DOHH2 (cell line): ENCODE results near the gene USF2.

Source experiments
- EZH2phosphoT487 ChIP-seq: fragments of 200-600 bp; sonication (generic); IDR thresholded peaks from 2 replicates; pipeline ENCODE4 v1.6.1; 2017; ENCODE audit warnings: borderline replicate concordance, mild to moderate bottlenecking, antibody characterized with exemption, low read length, moderate library complexity, mixed read lengths
- TF ChIP-seq, protein P1 (sequence below): fragments of 200-600 bp; sonication (generic); IDR thresholded peaks from one replicate; pipeline ENCODE4 v1.5.1; 2014; ENCODE audit warnings: antibody characterized with exemption, mild to moderate bottlenecking, low read depth, low read length; ENCODE audit not compliant: poor library complexity, severe bottlenecking

DNA sequence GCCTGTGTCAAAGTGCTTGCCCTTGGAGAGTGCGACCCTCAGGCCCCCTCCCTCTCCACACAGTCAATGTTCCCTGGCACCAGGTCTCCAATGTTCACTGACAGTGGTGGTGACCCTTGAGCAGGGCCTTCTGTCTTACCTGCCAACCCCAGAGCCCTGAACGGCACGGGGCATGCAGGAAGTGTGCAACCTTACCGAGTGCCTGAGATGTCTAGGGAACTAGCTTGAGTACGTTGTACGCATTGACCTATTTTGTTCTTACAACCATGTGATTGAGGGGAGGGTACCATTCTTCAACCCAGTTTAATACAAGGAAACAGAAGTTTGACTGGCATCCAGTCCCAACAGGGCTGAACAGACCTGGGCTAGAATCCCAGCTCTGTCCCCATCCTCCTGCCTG is 36.4 kb downstream of the USF2 start:
- TF ChIP-seq, protein P1, sequence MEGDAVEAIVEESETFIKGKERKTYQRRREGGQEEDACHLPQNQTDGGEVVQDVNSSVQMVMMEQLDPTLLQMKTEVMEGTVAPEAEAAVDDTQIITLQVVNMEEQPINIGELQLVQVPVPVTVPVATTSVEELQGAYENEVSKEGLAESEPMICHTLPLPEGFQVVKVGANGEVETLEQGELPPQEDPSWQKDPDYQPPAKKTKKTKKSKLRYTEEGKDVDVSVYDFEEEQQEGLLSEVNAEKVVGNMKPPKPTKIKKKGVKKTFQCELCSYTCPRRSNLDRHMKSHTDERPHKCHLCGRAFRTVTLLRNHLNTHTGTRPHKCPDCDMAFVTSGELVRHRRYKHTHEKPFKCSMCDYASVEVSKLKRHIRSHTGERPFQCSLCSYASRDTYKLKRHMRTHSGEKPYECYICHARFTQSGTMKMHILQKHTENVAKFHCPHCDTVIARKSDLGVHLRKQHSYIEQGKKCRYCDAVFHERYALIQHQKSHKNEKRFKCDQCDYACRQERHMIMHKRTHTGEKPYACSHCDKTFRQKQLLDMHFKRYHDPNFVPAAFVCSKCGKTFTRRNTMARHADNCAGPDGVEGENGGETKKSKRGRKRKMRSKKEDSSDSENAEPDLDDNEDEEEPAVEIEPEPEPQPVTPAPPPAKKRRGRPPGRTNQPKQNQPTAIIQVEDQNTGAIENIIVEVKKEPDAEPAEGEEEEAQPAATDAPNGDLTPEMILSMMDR = no peak
- no peak for TF ChIP-seq EZH2phosphoT487
